Measurements from ENCODE around the gene PTPN5. TPM values are rescaled to one million over a fixed set of nuclear protein-coding genes. Genes with fewer than 3 reads are reported as not detected.

PTPN5 gene
- total RNA-seq, 4 donors from 2014 or later: 0.15 to 0.51 (median 0.39) TPM

GRCh38 chr11:18757811-18758210, 33.8 kb downstream of the PTPN5 start:
- TF ChIP-seq POLR2A (IDR thresholded peaks at IDR 0.05): no peak
- no peak for TF ChIP-seq CTCF (IDR thresholded peaks at IDR 0.05 in 4 of 5, conservative IDR thresholded peaks at IDR 0.05 in 1 of 5)
- intact Hi-C loops (cut with DNase I; ENCODE audit: low total_unique reads): no loop called here
- Histone ChIP-seq H3K27ac (no peak overlapping the region), H3K4me1 (no peaks in the 10 kb centered on the region), H3K9me3 (no peaks in the 10 kb centered on the region), H3K4me3 (no peak overlapping the region), H3K27me3 (no peaks in the 10 kb centered on the region), H3K36me3 (no peaks in the 10 kb centered on the region)
- in situ Hi-C loops (cut with MboI; ENCODE audit: low sequenced_read_pairs in 4 of 4): no loop called here
- no peak for ATAC-seq
- DNase-seq: no peak

DNA sequence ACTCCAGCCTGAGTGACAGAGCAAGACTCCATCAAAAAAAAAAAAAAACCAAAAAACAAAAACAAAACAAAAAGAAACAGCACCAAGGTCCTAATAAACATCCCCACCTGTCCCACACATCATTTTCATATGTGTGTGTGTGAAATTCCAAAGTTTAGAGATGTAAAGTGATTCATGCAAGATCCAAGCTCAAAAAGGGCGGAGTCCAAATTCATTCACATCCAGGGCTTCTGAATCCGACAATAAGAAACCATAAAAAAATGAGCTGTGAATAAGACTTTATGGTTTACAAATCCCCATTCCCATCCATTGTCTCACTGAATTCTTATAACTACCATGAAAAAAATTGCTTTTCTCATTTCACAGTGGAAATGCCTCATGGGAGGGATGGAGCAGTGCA, 34.7 kb downstream of the PTPN5 start:
- in situ Hi-C loops (cut with MboI; ENCODE audit: low sequenced_read_pairs in 4 of 4): no loop called here
- Histone ChIP-seq H3K27ac (no peak overlapping the region), H3K9me3 (no peaks in the 10 kb centered on the region), H3K36me3 (no peaks in the 10 kb centered on the region), H3K4me1 (no peaks in the 10 kb centered on the region), H3K27me3 (no peaks in the 10 kb centered on the region), H3K4me3 (no peak overlapping the region)
- TF ChIP-seq CTCF (IDR thresholded peaks at IDR 0.05 in 4 of 5, conservative IDR thresholded peaks at IDR 0.05 in 1 of 5): no peak
- no peak for TF ChIP-seq POLR2A (IDR thresholded peaks at IDR 0.05)
- ATAC-seq (no peak), DNase-seq (no peak)
- intact Hi-C loops (cut with DNase I; ENCODE audit: low total_unique reads): no loop called here

- H3K4me1 ChIP-seq: no peaks in the 10 kb centered on the region
- DNase-seq (no peak), ATAC-seq (no peak)
- H3K9me3 ChIP-seq: no peaks in the 10 kb centered on the region
- TF ChIP-seq POLR2A (IDR thresholded peaks at IDR 0.05) (no peak), CTCF (IDR thresholded peaks at IDR 0.05 in 4 of 5, conservative IDR thresholded peaks at IDR 0.05 in 1 of 5) (no peak)
- H3K27ac ChIP-seq: no peak overlapping the region
- no peaks in the 10 kb centered on the region for H3K27me3 ChIP-seq
- in situ Hi-C loops (cut with MboI; ENCODE audit: low sequenced_read_pairs in 4 of 4) (no loop called here), intact Hi-C loops (cut with DNase I; ENCODE audit: low total_unique reads) (no loop called here)
- no peak overlapping the region for H3K4me3 ChIP-seq
- no peaks in the 10 kb centered on the region for H3K36me3 ChIP-seq
Observed at GRCh38 chr11:18754308-18754707, 37.3 kb downstream of the PTPN5 start.

GRCh38 chr11:18752502-18752901, 39.1 kb downstream of the PTPN5 start:
- TF ChIP-seq POLR2A (IDR thresholded peaks at IDR 0.05) (no peak), CTCF (IDR thresholded peaks at IDR 0.05 in 4 of 5, conservative IDR thresholded peaks at IDR 0.05 in 1 of 5) (no peak)
- Histone ChIP-seq H3K27ac (no peak overlapping the region), H3K4me3 (no peak overlapping the region), H3K27me3 (no peaks in the 10 kb centered on the region), H3K36me3 (no peaks in the 10 kb centered on the region), H3K4me1 (no peaks in the 10 kb centered on the region), H3K9me3 (no peaks in the 10 kb centered on the region)
- DNase-seq (no peak), ATAC-seq (no peak)
- intact Hi-C loops (cut with DNase I; ENCODE audit: low total_unique reads): no loop called here
- in situ Hi-C loops (cut with MboI; ENCODE audit: low sequenced_read_pairs in 4 of 4): no loop called here

- ATAC-seq: no peak
Observed at GRCh38 chr11:18750944-18751343, 40.7 kb downstream of the PTPN5 start.

More at GRCh38 chr11:18750944-18751343, 40.7 kb downstream of the PTPN5 start:
- H3K27ac ChIP-seq: no peak overlapping the region
- in situ Hi-C loops (cut with MboI; ENCODE audit: low sequenced_read_pairs in 4 of 4) (no loop called here), intact Hi-C loops (cut with DNase I; ENCODE audit: low total_unique reads) (no loop called here)
- no peaks in the 10 kb centered on the region for H3K9me3 ChIP-seq
- TF ChIP-seq CTCF (IDR thresholded peaks at IDR 0.05 in 4 of 5, conservative IDR thresholded peaks at IDR 0.05 in 1 of 5): no peak
- no peak for TF ChIP-seq POLR2A (IDR thresholded peaks at IDR 0.05)
- no peak overlapping the region for H3K4me3 ChIP-seq
- H3K4me1 ChIP-seq: no peaks in the 10 kb centered on the region
- no peaks in the 10 kb centered on the region for H3K27me3 ChIP-seq
- DNase-seq: no peak
- H3K36me3 ChIP-seq: no peaks in the 10 kb centered on the region
